Gastrocnemius medialis (tissue), 4 donors: ENCODE data around the gene PAK4. TPM values are rescaled to one million over a fixed set of nuclear protein-coding genes. Genes with fewer than 3 reads are reported as not detected.

Experiments used
- ATAC-seq, 2 donors: fragments of 150-250 bp; one replicate each; pipeline ENCODE4 v1.9.1; 2016
- DNase-seq, 2 donors: peaks; one replicate each; pipeline ENCODE4 v3.0.0-alpha.2; 2019
- H3K27ac ChIP-seq, 4 donors: fragments of 200-600 bp; sonication (generic); 1 replicate in 1 of 4; 2 replicates in 3 of 4; pipeline ENCODE4 v1.5.1; 2016 to 2018; ENCODE audit warnings: mild to moderate bottlenecking in 2 of 4, moderate library complexity in 1 of 4
- H3K27me3 ChIP-seq, 3 donors: fragments of 200-600 bp; sonication (generic) in 2 of 3; 1 replicate in 1 of 3; 2 replicates in 2 of 3; pipeline versions ENCODE4 v1.5.1 to v1.6.0; 2016 to 2019; ENCODE audit warnings: mild to moderate bottlenecking in 1 of 3, moderate library complexity in 1 of 3
- H3K36me3 ChIP-seq, 2 donors: fragments of 200-600 bp; sonication (generic) in 1 of 2; one replicate each; pipeline ENCODE4 v1.5.1; 2017 to 2018
- H3K4me1 ChIP-seq, 2 donors: fragments of 200-600 bp; sonication (generic) in 1 of 2; one replicate each; pipeline ENCODE4 v1.5.1; 2016 to 2017; ENCODE audit warnings: mild to moderate bottlenecking in 2 of 2
- H3K4me3 ChIP-seq, 4 donors: fragments of 200-600 bp; sonication (generic) in 3 of 4; 1 replicate in 1 of 4; 2 replicates in 3 of 4; pipeline ENCODE4 v1.5.1; 2016 to 2019; ENCODE audit warnings: mild to moderate bottlenecking in 2 of 4
- H3K9me3 ChIP-seq, 3 donors: fragments of 200-600 bp; sonication (generic) in 2 of 3; 1 replicate in 1 of 3; 2 replicates in 2 of 3; pipeline ENCODE4 v1.5.1; 2016 to 2019
- CTCF ChIP-seq, 5 experiments: fragments of 450-650 bp in 3 of 5; fragments of 200-600 bp in 2 of 5; sonication (generic) in 2 of 5; IDR thresholded peaks in 4 of 5; conservative IDR thresholded peaks in 1 of 5; 1 replicate in 4 of 5; 2 replicates in 1 of 5; pipeline ENCODE4 v1.5.1; 2016 to 2019; ENCODE audit warnings: antibody characterized with exemption in 5 of 5, mild to moderate bottlenecking in 3 of 5, moderate library complexity in 3 of 5
- POLR2A ChIP-seq, 2 donors: fragments of 450-650 bp; IDR thresholded peaks; one replicate each; pipeline ENCODE4 v1.6.1; 2017; ENCODE audit warnings: antibody characterized with exemption in 2 of 2, mild to moderate bottlenecking in 2 of 2, moderate library complexity in 2 of 2
- in situ Hi-C, 4 donors: fragments of 200-750 bp; cut with MboI; loops; one replicate each; pipeline versions ENCODE4 v1.15.0 to v1.8.0; 2017; ENCODE audit warnings: low sequenced_read_pairs in 4 of 4
- intact Hi-C: fragments of 100-400 bp; cut with DNase I; formaldehyde crosslinking; loops from one replicate; pipeline ENCODE4 v1.15.1; 2023; ENCODE audit warnings: low total_unique reads
- total RNA-seq, 4 donors: library from RNA; depleted of rRNA; stranded (reverse); fragments of >200 nt; gene quantifications; one replicate each; pipeline versions ENCODE4 v1.1.0 to v1.2.3, GENCODE V29; 2016

PAK4 gene
- total RNA-seq, 4 donors from 2014 or later = 4.7 to 11.7 (median 8.3) TPM

GRCh38 chr19:39187552-39187943 is 62.0 kb downstream of the PAK4 start:
- intact Hi-C loops (loop anchor here (2.0 kb wide), 1 partner anchor 65 kb away; no protein-coding TSS in a partner anchor), in situ Hi-C loops (loop anchor here in 1 of 4 donors (5.0 kb wide), 1 partner anchor 70 kb away; no protein-coding TSS in a partner anchor)
- Histone ChIP-seq H3K4me1 (no peaks in the 10 kb centered on the region), H3K9me3 (no peaks in the 10 kb centered on the region), H3K4me3 (no peak overlapping the region), H3K36me3 (no peaks in the 10 kb centered on the region), H3K27ac (no peak overlapping the region), H3K27me3 (peaks cover 0 to 10% (median 0%) of the 10 kb centered on the region in 3 donors)
- no peak for DNase-seq
- no peak for TF ChIP-seq POLR2A (IDR thresholded peaks at IDR 0.05)
- no peak for TF ChIP-seq CTCF (IDR thresholded peaks at IDR 0.05 in 4 of 5, conservative IDR thresholded peaks at IDR 0.05 in 1 of 5)
- ATAC-seq = no peak

- intact Hi-C loops = no loop called here
- Histone ChIP-seq H3K4me1 (no peaks in the 10 kb centered on the region), H3K27ac (no peak overlapping the region), H3K36me3 (no peaks in the 10 kb centered on the region), H3K9me3 (no peaks in the 10 kb centered on the region), H3K4me3 (no peak overlapping the region), H3K27me3 (peaks cover 0 to 10% (median 6%) of the 10 kb centered on the region in 3 donors)
- DNase-seq (no peak), ATAC-seq (no peak)
- in situ Hi-C loops = loop anchor here in 1 of 4 donors (5.0 kb wide), 1 partner anchor 72 kb away; no protein-coding TSS in a partner anchor
- no peak for TF ChIP-seq POLR2A (IDR thresholded peaks at IDR 0.05)
- TF ChIP-seq CTCF (IDR thresholded peaks at IDR 0.05 in 4 of 5, conservative IDR thresholded peaks at IDR 0.05 in 1 of 5) = no peak
Observed at GRCh38 chr19:39188960-39189359, 63.4 kb downstream of the PAK4 start.

- H3K27ac ChIP-seq = no peak overlapping the region
- H3K4me3 ChIP-seq = no peak overlapping the region
- ATAC-seq (no peak), DNase-seq (no peak)
- H3K4me1 ChIP-seq = no peaks in the 10 kb centered on the region
- no peaks in the 10 kb centered on the region for H3K9me3 ChIP-seq
- TF ChIP-seq CTCF (IDR thresholded peaks at IDR 0.05 in 4 of 5, conservative IDR thresholded peaks at IDR 0.05 in 1 of 5) (no peak), POLR2A (IDR thresholded peaks at IDR 0.05) (no peak)
- in situ Hi-C loops (no loop called here), intact Hi-C loops (no loop called here)
- peaks cover 12 to 20% (median 18%) of the 10 kb centered on the region in 3 donors for H3K27me3 ChIP-seq
- no peaks in the 10 kb centered on the region for H3K36me3 ChIP-seq
Observed at GRCh38 chr19:39190768-39191167, 65.2 kb downstream of the PAK4 start.

GRCh38 chr19:39192846-39193245 is 67.3 kb downstream of the PAK4 start:
- in situ Hi-C loops (no loop called here), intact Hi-C loops (no loop called here)
- Histone ChIP-seq H3K4me3 (no peak overlapping the region), H3K9me3 (no peaks in the 10 kb centered on the region), H3K27me3 (peaks cover 33 to 39% (median 35%) of the 10 kb centered on the region in 3 donors), H3K4me1 (no peaks in the 10 kb centered on the region), H3K27ac (no peak overlapping the region), H3K36me3 (no peaks in the 10 kb centered on the region)
- no peak for TF ChIP-seq CTCF (IDR thresholded peaks at IDR 0.05 in 4 of 5, conservative IDR thresholded peaks at IDR 0.05 in 1 of 5)
- no peak for TF ChIP-seq POLR2A (IDR thresholded peaks at IDR 0.05)
- ATAC-seq (no peak), DNase-seq (no peak)

- Histone ChIP-seq H3K36me3 (no peaks in the 10 kb centered on the region), H3K4me3 (no peak overlapping the region), H3K27me3 (peaks cover 38 to 47% (median 40%) of the 10 kb centered on the region in 3 donors), H3K9me3 (no peaks in the 10 kb centered on the region), H3K4me1 (no peaks in the 10 kb centered on the region), H3K27ac (no peak overlapping the region)
- in situ Hi-C loops (no loop called here), intact Hi-C loops (no loop called here)
- TF ChIP-seq POLR2A (IDR thresholded peaks at IDR 0.05) = no peak
- TF ChIP-seq CTCF (IDR thresholded peaks at IDR 0.05 in 4 of 5, conservative IDR thresholded peaks at IDR 0.05 in 1 of 5) = no peak
- DNase-seq (no peak), ATAC-seq (no peak)
Observed at GRCh38 chr19:39193803-39194202, 68.2 kb downstream of the PAK4 start.
